Hindlimb muscle (tissue), 1 donor: ENCODE results near the gene DLG5. TPM values are rescaled to one million over a fixed set of nuclear protein-coding genes. Genes with fewer than 3 reads are reported as not detected.

ENCODE experiments used
- DNase-seq: peaks from one replicate; pipeline ENCODE4 v3.0.0-alpha.2; 2013
- polyA plus RNA-seq: library from polyadenylated mRNA; unstranded; fragments of 120-200 nt; gene quantifications from one replicate; pipeline ENCODE4 v1.2.1, GENCODE V29; 2013; ENCODE audit not compliant: insufficient read length

DLG5 gene
- polyA plus RNA-seq, 1 donor, result 28.0 TPM

GRCh38 chr10:77889277-77889903 is 37.2 kb downstream of the DLG5 start:
- no peak for DNase-seq

GRCh38 chr10:77888356-77888703 is 38.2 kb downstream of the DLG5 start:
- no peak for DNase-seq

GRCh38 chr10:77887631-77888355 is 38.8 kb downstream of the DLG5 start:
- DNase-seq, result no peak

- no peak for DNase-seq
Measured at GRCh38 chr10:77886795-77887355, 39.7 kb downstream of the DLG5 start.

DNA sequence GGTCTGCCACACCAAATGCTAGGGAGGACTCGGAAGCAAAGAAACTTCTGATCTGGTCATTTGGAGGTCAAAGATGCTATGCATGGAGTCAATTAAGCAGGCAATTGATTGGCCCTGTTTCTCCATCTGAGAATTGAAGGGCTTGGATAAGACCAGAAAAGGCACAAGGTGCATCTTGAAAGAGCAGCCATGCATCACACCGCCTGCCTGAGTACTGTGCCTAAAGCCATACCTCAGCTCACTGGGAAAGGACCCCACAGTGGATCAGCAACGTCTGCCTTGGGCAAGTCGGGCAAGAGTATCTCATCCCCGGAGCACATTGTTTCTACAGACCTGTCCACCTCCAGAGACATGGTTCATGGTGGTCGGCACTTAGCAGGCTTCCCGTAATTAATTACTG is 42.4 kb downstream of the DLG5 start:
- DNase-seq, result no peak

GRCh38 chr10:77881636-77882035 is 44.9 kb downstream of the DLG5 start:
- no peak for DNase-seq

GRCh38 chr10:77881222-77881621 is 45.3 kb downstream of the DLG5 start:
- no peak for DNase-seq

DNA sequence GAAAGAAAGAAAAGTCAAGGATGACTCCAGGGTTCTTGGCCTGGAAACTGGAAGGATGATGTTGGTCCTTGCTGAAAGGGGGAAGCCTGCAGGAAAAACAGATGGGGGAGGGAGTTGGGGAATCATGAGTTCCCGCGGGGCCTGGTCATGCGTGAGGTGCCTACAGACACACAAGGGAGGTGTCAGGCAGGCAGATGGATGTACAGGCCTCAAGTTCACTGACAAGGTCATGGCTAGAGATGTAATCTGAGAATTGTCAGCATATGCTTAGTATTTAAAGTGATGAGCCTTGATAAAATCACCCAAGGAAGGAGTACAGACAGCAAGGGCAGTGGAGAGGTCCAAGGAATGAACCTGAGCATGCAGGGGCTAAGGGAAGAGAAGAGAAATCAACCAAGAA is 46.8 kb downstream of the DLG5 start:
- DNase-seq, result no peak

- DNase-seq, result no peak
Measured at GRCh38 chr10:77879065-77879464, 47.5 kb downstream of the DLG5 start.

DNA sequence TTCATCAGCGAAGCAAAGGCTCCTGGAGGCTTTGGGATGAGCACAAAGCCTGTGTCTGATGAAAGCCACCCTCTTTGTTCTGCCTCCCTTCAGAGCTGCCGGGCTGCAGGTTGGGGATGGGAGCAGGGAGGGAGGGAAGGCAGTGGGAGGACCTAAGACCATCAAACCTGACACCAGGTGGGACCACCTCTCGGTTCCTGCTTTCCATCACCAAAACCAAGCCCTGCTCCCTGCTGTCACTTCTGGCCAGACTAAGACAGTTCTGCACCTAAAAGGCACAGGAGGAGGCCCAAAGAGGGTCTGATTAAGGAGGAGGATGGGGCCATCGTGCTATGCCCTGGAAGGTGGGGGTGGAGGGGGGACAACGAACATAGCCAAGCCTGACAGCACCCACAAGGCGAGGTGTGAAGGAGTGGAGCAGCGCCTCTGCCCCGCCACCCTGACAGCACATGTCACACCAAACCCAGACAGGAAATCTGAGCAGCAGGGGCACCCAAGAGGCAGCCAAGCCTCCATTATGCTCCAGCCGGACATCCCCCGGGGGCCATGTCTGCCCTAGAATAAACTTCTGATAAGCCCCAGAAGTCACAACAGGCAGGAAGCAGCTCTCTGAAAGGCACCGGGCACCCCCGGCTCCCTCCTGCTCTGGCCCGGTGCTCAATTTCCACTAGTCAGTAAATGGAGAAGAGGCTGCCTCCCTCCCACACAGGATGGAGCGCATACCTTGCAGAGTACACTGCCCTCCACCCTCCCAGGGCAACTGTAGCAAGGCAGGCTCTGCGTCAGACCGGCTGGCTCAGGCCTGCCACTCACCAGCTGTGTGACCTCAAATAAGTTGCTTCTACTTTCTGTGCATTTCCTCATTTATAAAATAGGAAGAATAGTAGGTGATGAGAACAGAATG is 48.9 kb downstream of the DLG5 start:
- no peak for DNase-seq

DNA sequence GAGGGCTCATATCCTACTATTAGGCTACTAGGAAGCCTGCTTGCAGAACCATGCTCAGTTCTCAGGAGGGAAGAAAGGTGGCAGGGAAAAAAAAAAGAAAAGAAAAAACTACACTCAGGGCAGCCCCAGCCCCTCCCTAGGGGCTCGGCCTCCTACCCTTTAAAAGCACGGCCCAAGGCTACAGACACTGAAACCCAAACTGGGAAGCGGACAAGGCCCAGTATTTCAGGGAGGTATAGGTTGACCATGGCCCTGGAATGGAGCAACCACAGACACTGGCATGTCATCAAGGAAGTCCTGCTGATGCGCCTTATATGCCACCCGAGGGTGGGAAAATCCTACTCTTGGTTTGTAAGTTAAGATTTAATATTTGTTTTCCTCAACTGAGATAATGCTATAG is 50.8 kb downstream of the DLG5 start:
- no peak for DNase-seq

- DNase-seq, result no peak
Measured at GRCh38 chr10:77874872-77875271, 51.7 kb downstream of the DLG5 start.

- no peak for DNase-seq
Measured at GRCh38 chr10:77873536-77874380, 52.8 kb downstream of the DLG5 start.

- DNase-seq, result no peak
Measured at GRCh38 chr10:77872947-77873535, 53.5 kb downstream of the DLG5 start.

DNA sequence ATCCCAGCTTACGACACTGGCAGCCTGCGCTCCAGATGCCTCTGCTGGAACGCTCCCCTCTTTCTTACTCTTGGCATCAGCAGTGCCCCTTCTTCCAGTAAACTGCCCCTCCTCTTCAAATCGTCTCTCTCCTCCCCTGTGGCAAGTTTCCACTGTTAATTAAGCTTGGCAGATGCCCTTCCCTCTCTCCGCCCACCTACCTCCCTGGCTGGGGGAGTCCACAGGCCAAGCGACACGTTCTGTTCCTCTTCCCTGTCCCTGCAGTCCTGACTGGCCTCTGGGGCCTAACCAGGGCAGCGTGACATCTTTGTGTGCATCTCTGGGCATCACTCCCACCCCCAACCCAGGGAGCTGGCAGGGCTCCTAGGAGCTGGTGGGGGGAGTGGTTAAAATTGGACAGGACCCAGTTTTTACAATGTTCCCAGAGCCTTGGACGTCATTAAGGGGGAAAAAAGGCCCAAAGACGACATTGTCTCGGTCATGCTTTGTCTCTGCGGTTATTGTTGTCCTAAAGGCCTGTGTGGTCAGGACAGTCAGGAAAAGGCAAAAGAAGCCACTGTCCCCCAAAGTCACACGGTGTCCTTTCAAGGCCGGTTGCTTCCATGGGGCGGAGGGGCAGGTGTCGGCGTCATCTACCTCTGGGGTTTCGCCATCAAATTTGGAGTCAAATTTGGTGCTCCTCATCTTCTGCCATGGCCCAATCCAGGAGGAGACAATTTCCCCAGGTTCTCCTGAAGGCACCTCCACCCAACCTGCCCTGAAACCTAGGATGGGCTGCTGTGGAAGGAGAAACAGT is 54.2 kb downstream of the DLG5 start:
- no peak for DNase-seq

DNA sequence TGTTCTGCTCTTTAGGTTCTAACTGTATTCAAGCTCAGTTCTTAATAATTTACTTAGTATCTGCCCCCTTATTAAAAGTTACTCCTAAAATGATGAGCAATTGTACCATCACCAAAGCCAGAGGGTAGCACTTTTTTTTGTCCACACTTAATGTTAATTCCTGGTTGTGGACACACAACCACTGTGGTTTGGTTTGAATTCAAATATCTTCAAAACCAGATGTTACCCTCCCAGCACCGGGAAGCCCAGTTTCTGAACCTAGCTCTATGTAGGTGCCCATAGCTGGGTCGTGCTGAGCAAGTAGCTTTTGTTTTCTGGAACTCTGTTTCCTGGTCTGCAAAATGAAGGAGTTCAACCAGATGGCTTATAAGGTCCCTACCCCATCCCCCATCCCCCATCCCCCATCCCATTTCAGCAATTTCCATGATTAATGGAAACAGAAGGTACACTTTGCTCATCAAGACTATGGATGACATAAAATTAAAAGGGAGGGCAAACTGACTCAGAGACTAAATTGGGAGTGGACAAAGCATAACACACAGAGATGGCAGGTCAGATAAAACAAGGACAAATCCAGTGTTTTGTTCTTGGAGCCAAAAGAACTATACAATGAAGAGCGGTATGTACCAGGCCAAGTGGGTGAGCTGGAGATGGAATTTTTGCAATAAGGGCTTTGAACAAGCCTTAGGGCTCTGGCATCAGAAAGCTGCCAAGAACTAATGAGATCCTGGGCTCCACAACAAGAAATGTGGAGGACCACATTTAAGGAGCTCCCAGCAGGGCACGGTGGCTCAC is 56.7 kb downstream of the DLG5 start:
- no peak for DNase-seq

DNA sequence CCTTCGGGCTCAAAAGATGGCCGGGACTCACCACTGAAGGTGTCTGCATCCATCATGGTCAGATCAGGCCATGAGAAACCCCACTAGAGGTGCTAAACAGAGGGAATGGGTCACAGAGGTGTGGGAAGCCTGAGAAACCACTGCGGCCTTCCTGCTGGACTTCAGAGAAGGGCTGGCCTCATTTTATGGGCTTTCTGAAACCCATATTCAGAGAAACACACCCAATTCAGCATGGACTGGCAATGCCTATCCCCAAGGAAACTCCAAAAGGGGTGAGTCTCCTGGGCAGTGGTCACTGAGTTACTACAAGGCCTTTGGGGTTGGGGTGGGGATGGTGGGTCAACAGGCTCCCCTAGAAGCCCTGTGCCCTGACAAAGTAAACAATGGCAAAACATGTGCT is 58.0 kb downstream of the DLG5 start:
- no peak for DNase-seq

- DNase-seq, result no peak
Measured at GRCh38 chr10:77867124-77867719, 59.3 kb downstream of the DLG5 start.

DNA sequence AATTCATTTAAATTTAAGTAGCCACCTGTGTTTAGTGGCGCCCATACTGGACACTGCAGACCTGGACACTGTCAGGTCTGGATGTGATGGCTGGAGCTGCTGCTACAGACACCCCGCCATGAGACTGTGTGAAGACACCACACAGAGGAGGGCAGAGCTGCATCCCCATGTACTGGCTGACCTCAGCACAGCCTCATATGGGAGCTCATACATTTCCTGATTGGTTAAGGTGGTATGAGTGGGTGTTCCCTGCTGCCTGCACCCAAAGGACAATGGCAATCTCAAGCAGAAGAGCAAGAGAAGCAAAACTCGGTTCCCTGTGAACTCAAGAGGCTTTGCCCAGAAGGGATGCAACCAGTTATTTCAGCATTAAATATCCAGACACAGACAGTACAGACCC is 60.0 kb downstream of the DLG5 start:
- no peak for DNase-seq
